ENCODE data around the gene ACBD4.
A peak's percentile ranks its signal among the peaks of the same experiment; 100 is the strongest.

ACBD4 gene

DNA sequence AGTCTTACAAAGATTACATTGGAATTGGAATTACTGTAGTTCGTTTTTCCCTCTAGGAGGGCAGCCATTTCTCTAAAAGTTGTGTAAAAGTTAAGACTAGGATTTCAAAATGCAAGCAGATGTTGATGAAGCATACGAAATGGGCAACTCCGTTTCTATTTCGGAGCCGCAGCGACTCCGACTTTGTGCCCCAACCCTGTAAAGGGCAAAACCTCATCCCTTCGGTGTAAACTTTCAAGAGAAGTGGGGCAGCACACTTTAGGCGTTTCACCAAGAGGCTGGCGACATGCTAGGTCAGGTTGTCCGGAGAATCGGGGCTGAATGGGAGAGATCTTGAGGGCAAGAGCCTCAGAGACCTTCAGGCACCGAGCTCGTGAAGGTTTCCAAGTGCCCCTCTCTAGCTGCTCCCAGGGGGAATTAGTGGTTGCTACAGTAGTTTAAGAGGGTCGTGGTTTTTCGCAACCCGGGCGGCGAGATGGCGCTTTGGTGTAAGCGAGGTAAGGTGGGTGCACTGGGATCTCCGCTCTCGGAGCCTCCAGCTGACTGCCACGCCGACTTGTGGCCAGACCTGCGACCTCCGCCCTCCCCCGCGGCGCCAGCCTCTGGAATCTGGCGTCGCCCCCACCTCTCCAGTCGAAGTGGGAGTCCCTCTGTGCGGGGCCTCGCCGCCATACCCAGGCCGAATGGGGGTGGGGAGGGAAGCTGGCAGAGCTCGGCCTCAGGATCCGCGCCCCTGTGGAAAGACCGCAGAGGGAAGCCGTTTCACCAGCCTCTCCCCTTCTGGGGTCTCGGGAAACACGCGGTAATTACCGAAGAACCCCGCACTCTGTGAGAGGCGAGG is 25.2 kb downstream of the ACBD4 start:
- TF ChIP-seq POLR2AphosphoS5 (IDR thresholded peaks at IDR 0.05; ENCODE audit: borderline replicate concordance, low read depth, low read length), result no peak
- no peak for TF ChIP-seq EZH2 (IDR thresholded peaks at IDR 0.05)
- TF ChIP-seq FOXP2 (optimal IDR thresholded peaks at IDR 0.05; ENCODE audit: control extremely low read depth, extremely low read length, insufficient read depth), result no peak
- DNase-seq (ENCODE audit: low read depth, low spot score), result no peak
- peak overlapping the region; percentile 81 for H3K4me3 ChIP-seq
- H3K9me3 ChIP-seq (ENCODE audit: low read depth, low read length), result no peaks in the 10 kb centered on the region
- H3K27ac ChIP-seq, result peak overlapping the region; percentile 97
- H3K9ac ChIP-seq (ENCODE audit: insufficient read length), result peak overlapping the region; percentile 99
- no peaks in the 10 kb centered on the region for H3K36me3 ChIP-seq (ENCODE audit: insufficient read depth, low read length)

DNA sequence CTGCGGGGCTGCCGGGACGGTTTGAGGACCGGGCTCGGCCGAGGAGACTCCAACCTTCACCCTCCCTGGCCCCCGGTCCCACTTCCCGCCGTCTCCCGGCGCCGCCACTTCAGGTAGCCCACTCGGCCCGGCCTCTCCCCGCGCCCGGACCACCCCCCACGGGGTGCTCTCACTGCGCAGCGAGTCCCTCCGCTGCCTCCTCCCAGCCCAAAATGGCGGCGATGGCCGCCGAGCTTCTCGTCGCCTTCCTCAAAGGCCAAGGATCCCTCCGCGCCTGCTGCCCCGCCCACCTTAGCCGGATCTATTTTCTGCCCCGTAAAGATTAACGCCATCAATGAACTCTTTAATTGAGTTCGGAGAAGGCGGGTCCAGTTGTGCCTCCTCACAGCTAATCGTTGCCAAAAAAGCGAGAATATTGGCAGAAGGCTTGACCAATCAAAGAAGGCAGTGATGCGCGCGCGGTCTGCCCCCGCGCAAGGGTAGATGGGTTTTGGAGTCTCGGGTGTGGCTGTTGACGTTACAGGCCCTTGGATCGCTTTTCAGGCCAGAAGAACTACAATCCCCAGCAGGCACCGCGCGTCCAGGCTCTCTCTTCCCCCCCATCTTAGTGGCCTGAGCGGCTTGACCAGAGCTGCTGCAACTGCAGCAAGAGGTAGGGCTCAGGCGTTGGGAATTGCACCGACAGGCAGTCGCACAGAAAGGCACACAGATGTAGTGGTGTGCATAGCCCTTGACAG is 26.0 kb downstream of the ACBD4 start, which contains the start of gene HEXIM2:
Gene HEXIM2 (plus strand): TSS at position 588 of the 737 bp plus-strand sequence. CDS start 919 bp downstream, outside the sequence.
- peak; percentile 36 for TF ChIP-seq FOXP2 (optimal IDR thresholded peaks at IDR 0.05; ENCODE audit: control extremely low read depth, extremely low read length, insufficient read depth)
- TF ChIP-seq POLR2AphosphoS5 (IDR thresholded peaks at IDR 0.05; ENCODE audit: borderline replicate concordance, low read depth, low read length), result peak; percentile 92
- no peak for TF ChIP-seq EZH2 (IDR thresholded peaks at IDR 0.05)
- Histone ChIP-seq H3K36me3 (ENCODE audit: insufficient read depth, low read length) (no peaks in the 10 kb centered on the region), H3K4me3 (peak within 1 kb of the TSS; percentile 81), H3K9ac (ENCODE audit: insufficient read length) (peak within 1 kb of the TSS; percentile 99), H3K9me3 (ENCODE audit: low read depth, low read length) (no peaks in the 10 kb centered on the region), H3K27ac (peak within 1 kb of the TSS; percentile 97)
- DNase-seq (ENCODE audit: low read depth, low spot score), result peak; percentile 100

DNA sequence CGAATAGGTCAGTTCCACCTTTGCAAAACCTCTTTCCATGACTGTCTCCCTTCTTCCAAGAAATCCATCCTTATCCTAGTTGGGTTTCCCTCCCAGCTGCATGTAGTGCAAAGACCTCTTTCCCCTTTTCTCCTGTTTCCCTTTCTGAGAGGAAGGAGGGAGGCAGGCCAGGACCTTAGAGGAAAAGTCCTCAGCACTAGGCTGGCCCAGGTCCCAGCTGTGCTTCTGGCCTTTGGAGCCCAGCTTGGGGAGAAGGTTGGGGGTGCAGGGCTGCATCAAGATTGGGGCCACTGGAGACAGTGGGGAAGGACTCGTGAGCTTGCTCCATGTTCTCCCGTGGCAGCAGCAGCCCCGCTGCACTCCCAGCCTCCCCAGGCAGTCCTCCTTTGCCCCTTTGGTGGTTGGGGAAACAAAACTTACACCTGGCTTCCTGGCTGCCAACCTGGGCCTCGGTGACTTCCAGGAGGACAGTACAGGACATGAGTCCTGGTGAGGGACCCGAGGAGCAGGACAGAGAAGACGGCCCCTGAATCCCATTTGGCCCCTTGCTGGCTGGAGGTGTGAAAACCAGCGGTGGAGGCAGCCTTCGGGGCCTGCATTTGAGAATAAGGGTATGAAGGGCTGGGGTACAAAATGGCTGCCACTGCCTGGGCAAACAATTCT is 26.7 kb downstream of the ACBD4 start:
- Histone ChIP-seq H3K9me3 (ENCODE audit: low read depth, low read length) (no peaks in the 10 kb centered on the region), H3K4me3 (peak overlapping the region; percentile 81), H3K27ac (peak overlapping the region; percentile 36; the same call in 1 of the 2 replicates), H3K36me3 (ENCODE audit: insufficient read depth, low read length) (no peaks in the 10 kb centered on the region), H3K9ac (ENCODE audit: insufficient read length) (peak overlapping the region; percentile 59)
- DNase-seq (ENCODE audit: low read depth, low spot score), result no peak
- TF ChIP-seq EZH2 (IDR thresholded peaks at IDR 0.05) (no peak), POLR2AphosphoS5 (IDR thresholded peaks at IDR 0.05; ENCODE audit: borderline replicate concordance, low read depth, low read length) (no peak), FOXP2 (optimal IDR thresholded peaks at IDR 0.05; ENCODE audit: control extremely low read depth, extremely low read length, insufficient read depth) (no peak)

DNA sequence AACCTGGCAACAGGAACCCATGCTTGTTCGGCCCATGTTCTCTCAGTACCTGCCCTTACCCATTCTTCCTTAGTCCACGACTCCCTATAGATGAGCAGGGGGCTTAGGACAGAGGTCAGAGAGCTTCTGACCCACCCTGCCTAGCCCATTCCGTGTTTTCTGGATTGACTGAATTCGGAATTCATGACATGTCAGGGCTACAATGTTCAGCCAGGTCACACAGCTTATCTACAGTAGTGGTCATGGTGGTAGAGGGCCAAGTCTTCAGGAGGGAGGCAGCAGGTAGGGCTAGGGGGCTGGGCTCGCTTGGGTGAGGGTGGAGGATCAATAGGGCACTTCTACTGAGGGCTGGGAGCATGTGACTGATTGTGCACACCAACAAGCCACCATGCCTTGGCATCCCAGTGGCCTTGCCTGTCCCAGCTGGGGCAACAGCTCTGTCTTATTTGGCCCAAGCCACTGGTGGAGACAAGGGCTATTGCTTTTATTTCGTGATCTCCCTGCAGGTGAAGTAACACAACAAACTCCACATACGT is 29.3 kb downstream of the ACBD4 start:
- DNase-seq (ENCODE audit: low read depth, low spot score), result no peak
- Histone ChIP-seq H3K4me3 (no peak overlapping the region), H3K36me3 (ENCODE audit: insufficient read depth, low read length) (no peaks in the 10 kb centered on the region), H3K9ac (ENCODE audit: insufficient read length) (no peak overlapping the region), H3K9me3 (ENCODE audit: low read depth, low read length) (no peaks in the 10 kb centered on the region), H3K27ac (no peak overlapping the region)
- TF ChIP-seq FOXP2 (optimal IDR thresholded peaks at IDR 0.05; ENCODE audit: control extremely low read depth, extremely low read length, insufficient read depth) (no peak), POLR2AphosphoS5 (IDR thresholded peaks at IDR 0.05; ENCODE audit: borderline replicate concordance, low read depth, low read length) (no peak), EZH2 (IDR thresholded peaks at IDR 0.05) (no peak)

DNA sequence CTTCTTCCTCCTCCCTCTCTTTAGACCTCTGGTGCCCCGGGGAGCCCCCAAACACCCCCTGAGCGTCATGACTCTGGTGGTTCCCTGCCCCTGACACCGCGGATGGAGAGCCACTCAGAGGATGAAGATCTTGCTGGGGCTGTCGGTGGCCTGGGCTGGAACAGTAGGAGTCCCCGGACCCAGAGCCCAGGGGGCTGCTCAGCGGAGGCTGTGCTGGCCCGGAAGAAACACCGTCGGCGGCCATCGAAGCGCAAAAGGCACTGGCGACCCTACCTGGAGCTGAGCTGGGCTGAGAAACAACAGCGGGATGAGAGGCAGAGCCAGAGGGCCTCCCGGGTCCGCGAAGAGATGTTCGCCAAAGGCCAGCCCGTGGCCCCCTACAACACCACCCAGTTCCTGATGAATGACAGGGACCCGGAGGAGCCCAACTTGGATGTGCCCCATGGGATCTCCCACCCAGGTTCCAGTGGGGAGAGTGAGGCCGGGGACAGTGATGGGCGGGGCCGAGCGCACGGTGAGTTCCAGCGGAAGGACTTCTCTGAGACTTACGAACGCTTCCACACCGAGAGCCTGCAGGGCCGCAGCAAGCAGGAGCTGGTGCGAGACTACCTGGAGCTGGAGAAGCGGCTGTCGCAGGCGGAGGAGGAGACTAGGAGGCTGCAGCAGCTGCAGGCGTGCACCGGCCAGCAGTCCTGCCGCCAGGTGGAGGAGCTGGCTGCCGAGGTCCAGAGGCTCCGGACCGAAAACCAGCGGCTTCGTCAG is 33.7 kb downstream of the ACBD4 start:
- TF ChIP-seq FOXP2 (optimal IDR thresholded peaks at IDR 0.05; ENCODE audit: control extremely low read depth, extremely low read length, insufficient read depth) (no peak), POLR2AphosphoS5 (IDR thresholded peaks at IDR 0.05; ENCODE audit: borderline replicate concordance, low read depth, low read length) (no peak), EZH2 (IDR thresholded peaks at IDR 0.05) (no peak)
- no peak overlapping the region for H3K4me3 ChIP-seq
- no peak overlapping the region for H3K9ac ChIP-seq (ENCODE audit: insufficient read length)
- H3K36me3 ChIP-seq (ENCODE audit: insufficient read depth, low read length), result no peaks in the 10 kb centered on the region
- H3K27ac ChIP-seq, result no peak overlapping the region
- H3K9me3 ChIP-seq (ENCODE audit: low read depth, low read length), result no peaks in the 10 kb centered on the region
- DNase-seq (ENCODE audit: low read depth, low spot score), result no peak

DNA sequence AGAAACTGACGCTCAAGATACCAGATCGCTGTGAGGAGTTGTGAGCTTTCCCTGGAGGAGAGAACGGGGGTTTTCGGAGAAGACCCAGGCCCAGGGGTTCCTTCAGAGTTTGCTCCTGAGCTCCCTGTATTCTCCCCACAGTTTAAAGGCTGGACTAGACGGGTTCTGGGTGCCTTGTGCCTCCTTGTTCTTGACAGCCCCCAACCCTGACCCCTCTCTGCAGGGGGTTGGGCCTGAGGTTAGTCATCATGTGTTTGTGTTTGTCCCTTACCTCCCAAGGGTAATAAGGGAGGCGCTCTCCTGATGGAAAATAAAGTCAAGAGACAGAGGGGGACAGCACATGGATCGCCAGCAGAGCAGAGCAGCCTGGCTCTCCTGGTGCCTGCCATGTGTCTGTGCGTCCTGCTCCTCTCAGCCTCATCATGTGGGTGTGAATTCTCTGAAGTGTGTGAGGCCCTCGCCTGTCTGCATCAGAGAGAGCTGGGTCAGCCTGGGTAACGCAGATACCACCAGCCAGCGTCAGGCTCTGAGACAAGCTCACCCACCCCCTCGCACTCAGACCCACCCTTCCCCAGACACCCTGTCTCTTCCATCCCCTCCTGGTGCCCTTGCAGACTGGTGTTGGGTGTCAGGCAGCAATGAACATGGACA is 34.9 kb downstream of the ACBD4 start:
- H3K9me3 ChIP-seq (ENCODE audit: low read depth, low read length), result no peaks in the 10 kb centered on the region
- DNase-seq (ENCODE audit: low read depth, low spot score), result no peak
- H3K9ac ChIP-seq (ENCODE audit: insufficient read length), result no peak overlapping the region
- H3K36me3 ChIP-seq (ENCODE audit: insufficient read depth, low read length), result no peaks in the 10 kb centered on the region
- H3K27ac ChIP-seq, result peak overlapping the region; percentile 91
- H3K4me3 ChIP-seq, result no peak overlapping the region
- no peak for TF ChIP-seq FOXP2 (optimal IDR thresholded peaks at IDR 0.05; ENCODE audit: control extremely low read depth, extremely low read length, insufficient read depth)
- TF ChIP-seq POLR2AphosphoS5 (IDR thresholded peaks at IDR 0.05; ENCODE audit: borderline replicate concordance, low read depth, low read length), result no peak
- no peak for TF ChIP-seq EZH2 (IDR thresholded peaks at IDR 0.05)

DNA sequence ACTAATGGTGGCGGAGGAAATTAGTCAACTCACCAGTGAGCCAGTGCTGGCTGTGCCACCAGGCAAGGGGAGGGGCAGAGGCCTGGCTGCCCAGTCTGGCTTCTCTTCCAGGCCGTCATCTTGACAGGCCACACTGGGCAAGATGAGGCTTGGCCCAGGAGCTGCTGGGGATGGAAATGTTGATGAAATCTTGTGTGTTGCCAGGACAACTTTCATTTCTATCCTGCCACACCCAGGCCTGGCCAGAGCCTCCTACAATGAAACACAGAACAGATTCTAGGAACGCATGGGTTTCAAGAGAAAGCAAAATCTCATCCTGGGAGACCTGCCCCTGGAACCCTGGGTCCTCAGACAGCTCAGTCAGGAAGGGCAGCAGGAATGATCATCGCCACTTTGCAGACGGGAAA is 35.4 kb downstream of the ACBD4 start:
- H3K9me3 ChIP-seq (ENCODE audit: low read depth, low read length), result no peaks in the 10 kb centered on the region
- peak overlapping the region; percentile 91 for H3K27ac ChIP-seq
- peak overlapping the region; percentile 48 for H3K9ac ChIP-seq (ENCODE audit: insufficient read length)
- peak overlapping the region; percentile 66; the same call in 1 of the 2 replicates for H3K4me3 ChIP-seq
- no peaks in the 10 kb centered on the region for H3K36me3 ChIP-seq (ENCODE audit: insufficient read depth, low read length)
- TF ChIP-seq FOXP2 (optimal IDR thresholded peaks at IDR 0.05; ENCODE audit: control extremely low read depth, extremely low read length, insufficient read depth), result no peak
- TF ChIP-seq EZH2 (IDR thresholded peaks at IDR 0.05), result no peak
- no peak for TF ChIP-seq POLR2AphosphoS5 (IDR thresholded peaks at IDR 0.05; ENCODE audit: borderline replicate concordance, low read depth, low read length)
- no peak for DNase-seq (ENCODE audit: low read depth, low spot score)
